HG03575 (cell line): ENCODE measurements around the gene TEAD1.
"Not testable (repeated sequence)": the region's sequence is repeated elsewhere in the genome, so short reads cannot be mapped to it uniquely, and the experiment has no call there.

Experiments
- ATAC-seq: cut with Tn5 transposase; IDR thresholded peaks from one replicate; pipeline ENCODE4 v1.9.1; 2021; ENCODE audit not compliant: unreplicated experiment, insufficient number of reproducible peaks, low FRiP score; ENCODE audit errors: extremely low read depth

Gene TEAD1

DNA sequence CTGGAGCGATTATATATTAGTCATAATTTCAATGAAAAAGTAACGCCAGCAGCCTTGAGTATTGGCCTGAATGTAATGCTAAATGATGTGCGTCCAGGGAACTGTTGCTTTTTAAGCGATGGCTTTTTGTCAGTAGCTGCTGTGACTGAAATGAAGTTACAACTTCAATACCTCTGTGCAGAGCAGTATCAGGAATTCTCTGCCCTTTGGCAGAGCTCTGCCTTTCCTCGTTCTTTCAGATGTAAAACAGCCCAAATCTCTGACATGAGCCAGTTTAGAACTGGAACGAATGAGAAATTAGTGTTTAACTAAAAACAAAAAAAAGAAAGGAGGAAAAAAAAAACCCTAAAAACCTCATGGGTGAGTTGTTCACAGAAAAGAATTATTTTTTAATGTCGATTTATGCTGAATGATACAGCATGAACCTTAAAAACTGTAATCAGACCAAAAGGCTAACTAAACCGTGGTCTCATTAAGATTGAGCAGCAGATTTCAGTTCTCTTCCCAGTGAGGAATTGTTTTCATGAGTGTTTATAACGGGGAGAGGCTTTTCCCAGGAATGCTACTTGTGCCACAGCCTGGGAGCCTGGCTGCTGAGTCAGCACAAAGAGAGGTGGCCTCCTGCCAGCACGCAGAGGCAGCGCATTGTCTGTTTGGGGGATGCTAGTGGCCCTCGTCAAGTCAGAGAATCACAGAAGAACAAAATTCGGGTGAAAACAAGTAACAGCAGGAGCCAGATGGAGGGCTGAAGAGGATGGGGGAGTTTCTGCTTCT, 188.7 kb downstream of the TEAD1 start:
- no peak for ATAC-seq

DNA sequence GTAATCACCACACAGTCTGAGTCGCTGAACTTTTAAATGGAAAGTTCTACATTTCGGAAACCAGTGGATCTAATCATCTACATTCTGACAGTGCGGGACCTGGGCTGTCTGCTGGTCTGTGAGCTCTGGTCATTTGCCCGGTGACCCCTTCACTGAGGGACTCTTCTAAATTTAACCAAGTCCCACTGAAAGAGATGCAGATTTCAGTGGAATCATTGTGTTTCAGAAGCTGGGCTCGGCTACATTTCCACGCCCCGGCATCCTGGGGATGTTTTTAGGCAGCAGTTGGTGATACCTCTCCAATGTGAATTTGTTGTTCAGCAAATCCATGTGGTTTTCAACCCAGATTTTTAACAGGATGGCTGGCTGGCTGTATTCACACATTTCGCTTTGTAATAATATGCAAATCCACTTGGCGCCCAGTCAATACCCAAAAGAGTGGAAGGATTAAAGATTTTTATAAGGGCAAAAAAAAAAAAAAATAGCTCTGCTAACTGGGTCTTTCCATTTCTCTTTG, 189.4 kb downstream of the TEAD1 start:
- no peak for ATAC-seq

DNA sequence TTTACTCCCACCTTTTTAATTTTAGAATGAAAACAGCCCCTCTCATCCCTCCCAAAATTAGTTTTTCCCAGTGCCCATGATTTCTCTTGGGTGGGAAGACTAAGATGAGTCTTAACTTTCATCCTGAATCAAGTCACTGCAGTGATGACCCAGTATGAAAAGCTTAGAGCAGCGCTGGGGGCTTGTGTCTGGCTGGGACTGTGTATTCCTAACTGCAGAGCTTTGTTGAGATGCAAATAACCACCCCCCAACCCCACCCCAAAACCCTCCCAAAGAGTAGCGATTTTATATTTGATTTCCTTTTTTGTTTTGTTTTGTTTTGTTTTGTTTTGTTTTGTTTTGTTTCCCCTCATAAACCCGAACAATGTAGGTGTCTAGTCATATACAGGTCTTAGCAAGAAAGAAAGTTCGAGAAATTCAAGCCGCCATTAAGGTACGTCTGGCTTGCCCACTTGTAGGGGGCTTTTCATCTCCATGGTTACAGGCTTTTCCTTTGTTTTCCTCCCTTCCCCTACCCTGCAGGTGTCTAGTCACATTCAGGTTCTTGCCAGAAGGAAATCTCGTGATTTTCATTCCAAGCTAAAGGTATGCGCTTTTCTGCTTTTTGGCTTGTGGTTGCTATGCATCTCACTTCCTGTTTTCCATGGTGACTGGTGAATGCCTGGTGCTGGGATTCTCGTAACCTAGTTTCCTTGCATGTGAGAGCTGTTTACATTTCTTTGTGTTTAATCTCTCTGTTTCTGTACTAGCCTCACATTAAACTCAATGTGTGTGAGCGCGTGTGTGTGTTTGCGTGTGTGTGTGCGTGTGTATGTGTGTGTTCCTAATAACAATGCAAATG, 190.3 kb downstream of the TEAD1 start:
- no peak for ATAC-seq

DNA sequence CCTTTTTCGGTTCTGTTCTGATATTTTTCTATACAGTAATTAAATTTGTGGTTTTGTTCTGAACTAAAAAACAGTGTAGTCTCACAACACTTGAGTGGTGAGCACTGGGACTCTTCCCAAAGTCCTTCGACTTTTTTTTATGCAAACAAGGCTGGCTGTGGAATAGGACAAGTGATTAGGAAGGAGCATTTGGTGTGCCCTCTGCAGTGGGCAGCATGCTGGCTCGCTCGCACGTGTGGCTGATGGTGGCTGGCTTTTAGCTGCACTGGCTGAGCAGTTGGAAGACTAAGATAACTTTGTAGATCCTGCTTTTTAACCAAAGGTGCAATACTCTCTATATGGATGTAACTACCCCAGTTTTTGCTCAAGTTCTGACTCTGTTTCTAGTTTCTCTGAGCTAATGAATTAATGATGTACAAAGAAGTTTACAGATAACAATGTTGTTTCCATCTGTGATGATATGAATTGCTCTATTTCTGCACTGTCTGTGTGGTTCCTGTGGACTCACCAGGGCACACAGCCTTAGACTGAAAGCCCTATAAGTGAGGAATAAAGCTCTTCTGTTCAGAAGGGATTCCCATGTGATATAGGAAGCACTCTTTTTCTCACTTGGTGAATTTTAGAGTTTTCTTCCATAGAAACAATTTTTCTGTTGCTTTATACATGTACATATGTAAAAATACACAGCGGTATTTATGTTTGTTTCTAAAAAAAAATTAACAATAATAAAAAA, 191.8 kb downstream of the TEAD1 start:
- no peak for ATAC-seq

DNA sequence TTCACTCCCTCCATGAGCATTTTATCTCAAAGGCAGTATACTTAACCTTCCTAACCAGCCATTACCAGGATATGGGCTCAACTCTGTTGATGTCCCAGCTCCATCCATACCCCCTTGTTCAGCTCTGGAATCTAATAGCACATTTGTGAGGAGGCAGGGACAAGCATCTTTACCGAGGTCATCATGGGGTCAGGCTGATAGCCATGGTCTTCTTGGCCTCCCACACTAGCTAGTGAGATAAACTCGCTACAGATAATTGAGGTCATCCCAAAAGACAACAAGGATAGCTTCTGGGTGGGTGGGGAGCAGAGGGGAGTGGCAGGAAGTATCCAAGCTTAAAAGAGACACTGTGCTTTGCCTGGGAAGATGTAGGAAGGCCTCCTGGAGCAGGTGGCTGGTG, 193.3 kb downstream of the TEAD1 start:
- no peak for ATAC-seq

DNA sequence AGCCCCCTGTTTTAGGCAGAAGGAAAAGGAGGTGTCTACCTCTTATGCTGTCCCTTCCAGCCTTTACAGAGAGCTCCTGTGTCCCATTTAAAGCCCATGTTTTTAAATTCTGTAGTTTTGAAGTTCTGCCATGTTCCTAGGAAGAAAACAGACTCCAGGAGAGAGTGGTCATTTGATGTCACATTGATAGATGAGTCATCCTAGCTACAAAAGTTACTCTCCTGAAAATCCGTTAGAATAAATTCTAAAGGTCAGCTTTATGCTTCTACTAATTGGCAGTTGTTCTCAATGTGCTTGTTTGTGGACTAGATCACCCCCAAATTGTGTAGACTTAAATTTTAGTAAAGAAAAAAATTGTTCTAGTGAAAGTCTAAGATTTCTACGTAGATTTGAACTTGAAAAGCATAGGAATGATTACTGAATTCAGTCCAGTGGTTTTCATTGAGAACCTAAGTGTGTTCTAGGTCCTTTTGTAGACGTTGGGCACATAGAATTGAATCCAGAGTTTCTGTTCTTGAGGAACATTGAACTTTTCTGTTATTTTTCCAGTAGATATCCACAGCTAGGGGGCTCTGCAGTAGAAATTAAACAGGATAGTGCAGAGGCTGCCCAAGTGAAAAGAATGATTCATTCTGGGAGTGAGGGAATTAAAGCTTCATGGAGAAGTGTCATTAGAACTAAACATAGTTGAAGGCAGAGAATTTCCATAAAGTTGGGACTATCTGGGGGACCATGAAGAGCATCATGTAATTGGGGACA, 194.3 kb downstream of the TEAD1 start:
- ATAC-seq: no peak

DNA sequence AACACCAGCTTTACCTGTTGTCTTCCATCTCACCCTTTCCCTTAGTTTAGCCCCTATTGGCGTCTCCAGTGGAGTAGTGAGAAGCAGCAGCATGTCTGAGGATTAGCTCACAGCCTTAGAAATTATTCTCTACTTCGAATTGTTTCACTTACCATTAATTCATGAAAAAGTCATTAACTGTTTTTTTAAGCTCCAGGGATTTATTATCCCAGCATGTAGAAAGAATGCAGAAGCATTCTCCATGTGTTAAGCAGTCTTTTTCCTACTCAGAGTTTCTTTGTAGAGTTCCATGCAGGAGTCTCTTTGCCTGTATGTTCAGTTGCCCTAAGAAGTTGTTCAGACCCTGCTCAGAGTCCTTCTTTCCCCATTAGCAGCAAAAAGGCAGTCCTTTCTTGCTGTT, 197.0 kb downstream of the TEAD1 start:
- ATAC-seq: no peak

DNA sequence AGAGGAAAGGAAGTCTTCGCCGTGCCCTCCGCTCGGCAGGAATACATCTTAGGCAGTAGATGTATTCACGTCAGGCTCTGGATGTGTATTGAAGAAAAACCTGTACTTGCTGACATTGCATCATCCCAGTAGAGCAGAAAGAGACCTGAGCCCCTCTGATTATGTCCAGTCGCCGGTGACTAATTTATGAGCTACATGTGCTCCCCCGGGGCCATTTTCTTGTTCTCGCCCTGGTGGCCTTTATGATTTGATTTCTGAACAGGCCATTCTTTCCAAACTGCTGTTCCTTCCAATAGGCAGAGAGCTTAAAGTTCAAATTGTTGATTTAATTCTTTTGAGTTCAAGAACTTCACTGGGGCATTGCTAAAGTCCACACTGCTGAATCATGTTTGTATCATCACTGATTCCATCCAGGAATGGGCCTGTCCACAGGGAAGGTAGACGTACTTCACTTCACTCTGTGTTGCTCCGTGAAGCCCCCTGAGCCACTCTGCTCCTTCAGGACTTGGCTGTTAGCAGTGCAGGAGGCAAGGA, 197.6 kb downstream of the TEAD1 start:
- ATAC-seq: no peak

DNA sequence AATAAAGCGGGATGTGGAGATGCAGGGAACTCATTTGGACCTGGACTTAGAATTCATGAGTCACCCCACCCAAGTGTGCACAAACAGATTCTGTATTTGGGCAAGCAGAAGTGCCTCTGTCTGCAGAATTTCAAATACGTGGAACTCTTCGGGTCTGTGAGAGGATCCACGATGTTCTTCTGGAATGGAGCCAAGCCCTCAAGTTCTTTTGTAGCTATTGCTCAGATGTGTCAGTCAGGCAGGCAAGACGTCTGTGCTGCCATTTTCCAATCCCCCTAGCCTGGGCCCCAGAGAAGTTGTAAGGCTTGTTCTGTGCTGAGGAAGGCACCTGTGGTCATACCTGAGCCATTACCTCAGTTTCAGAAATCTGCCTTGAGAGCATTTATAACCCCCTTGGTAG, 202.1 kb downstream of the TEAD1 start:
- ATAC-seq: no peak

DNA sequence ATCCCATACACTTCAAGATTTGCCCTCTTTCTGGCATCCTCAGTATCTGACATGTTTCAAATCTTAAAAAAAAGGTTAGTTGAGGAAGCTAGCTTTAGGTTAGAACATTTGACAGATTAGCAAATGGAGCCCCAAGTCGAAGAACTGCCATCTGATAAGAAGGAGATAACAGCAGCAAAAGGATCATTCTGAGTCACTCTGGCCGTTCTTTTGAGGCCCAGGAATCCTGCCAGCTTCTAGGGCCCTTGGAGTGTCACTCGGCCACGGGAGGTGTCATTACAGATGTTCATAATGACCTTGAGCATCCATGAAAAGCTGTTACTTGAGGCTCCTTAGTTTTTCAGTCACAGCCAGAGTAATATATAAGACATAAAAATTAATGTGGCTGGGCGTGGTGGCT, 202.8 kb downstream of the TEAD1 start:
- ATAC-seq: no peak

DNA sequence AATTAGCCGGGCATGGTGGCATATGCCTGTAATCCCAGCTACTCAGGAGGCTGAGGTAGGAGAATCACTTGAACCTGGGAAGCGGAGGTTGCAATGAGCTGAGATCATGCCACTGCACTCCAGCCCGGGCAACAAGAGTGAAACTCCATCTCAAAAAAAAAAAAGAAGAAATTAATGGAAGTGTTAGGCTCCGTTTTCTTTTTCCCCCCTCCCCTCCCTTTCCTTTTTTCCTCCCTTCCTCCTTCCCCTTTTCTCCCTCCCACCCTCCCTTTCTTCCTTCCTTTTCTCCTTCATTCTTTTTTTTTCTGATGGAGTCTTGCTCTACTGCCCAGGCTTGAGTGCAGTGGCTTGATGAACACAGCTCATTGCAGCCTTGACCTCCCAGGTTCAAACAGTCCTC, 203.3 kb downstream of the TEAD1 start:
- ATAC-seq: not testable (repeated sequence)

DNA sequence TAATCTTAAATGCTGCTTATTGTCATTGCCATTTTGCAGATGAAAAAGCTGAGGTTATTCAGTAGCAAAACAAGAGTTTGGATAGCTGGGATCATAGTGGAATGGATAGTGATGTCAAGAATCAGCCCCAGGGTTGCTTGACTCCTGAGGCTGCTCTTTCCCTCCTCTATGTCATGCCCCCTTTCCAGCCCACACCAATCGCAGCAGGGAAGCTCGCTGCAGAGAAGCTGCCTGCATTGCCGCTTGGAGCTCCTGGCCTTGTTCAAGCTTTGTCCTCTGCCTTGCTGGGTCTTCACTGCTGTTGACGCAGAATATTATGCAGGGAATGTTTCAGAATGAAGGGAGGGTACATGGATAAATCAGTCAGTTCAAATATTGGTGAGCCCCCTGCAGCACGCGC, 206.1 kb downstream of the TEAD1 start:
- no peak for ATAC-seq

DNA sequence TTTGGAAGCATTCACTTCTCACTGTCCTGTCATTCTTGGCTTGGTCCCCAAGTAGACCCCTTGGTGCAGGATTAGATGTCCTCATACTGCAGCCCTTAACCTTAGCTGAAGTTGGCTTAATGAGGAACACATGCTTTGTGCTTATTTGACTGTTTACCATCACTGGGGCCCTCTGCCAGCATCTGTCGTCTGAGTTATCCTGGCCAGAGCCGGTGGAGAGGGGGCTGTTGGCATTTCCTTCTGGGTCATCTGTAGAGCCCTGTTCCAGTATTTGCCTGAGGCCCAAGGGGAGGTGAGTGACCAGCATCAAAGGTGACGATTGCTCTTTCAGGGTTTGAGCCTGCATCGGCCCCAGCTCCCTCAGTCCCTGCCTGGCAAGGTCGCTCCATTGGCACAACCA, 208.4 kb downstream of the TEAD1 start:
- no peak for ATAC-seq

DNA sequence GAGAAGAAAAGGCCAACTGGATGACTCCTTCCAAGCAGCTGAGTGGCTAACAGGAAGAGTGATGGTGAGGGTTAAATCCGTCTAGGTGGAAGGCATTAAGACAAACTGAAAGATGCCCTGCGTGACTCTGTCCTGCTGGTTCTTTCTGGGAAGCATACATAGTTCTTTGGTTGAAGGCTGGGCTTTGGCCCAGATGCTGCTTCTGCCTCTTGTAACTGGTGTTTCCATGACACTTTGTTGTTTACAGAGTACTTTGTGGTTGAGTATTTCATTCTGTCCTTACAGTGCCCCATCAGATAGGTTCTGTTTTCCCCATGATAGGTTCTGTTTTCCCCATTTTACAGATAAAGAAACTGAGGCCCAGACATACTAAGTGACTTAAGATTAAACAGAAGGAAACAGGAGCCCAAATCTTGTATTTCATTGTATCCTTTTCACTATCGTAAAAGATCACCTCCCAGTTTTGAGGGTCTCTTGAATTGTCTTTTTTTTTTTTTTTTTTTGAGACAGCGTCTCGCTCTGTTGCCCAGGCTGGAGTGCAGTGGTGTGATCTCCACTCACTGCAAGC, 210.6 kb downstream of the TEAD1 start:
- ATAC-seq: no peak

DNA sequence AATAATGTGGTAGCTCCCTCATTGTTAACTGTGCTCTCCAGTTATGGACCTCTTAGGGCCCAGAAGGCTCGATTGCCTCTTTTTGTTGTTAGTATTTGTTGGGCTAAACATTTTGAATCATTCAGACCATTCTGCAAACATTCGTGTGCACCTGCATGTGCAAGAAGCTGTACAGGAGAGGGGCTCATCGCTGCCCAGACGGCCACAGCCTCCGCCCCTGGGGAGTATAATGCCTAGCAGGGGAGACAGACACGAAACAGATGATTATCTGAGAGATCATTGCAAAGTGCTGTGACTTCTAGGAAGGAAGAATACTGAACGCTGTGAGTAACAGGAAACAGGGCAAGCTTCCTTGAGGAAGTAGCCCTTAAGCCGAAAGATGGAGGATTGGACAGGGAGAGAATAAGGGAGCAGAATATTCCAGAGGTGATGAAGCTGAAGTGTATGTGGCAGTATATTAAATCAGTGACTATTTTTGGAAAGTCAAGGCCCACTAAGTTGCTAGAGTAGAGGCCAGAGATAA, 211.6 kb downstream of the TEAD1 start:
- ATAC-seq: no peak

DNA sequence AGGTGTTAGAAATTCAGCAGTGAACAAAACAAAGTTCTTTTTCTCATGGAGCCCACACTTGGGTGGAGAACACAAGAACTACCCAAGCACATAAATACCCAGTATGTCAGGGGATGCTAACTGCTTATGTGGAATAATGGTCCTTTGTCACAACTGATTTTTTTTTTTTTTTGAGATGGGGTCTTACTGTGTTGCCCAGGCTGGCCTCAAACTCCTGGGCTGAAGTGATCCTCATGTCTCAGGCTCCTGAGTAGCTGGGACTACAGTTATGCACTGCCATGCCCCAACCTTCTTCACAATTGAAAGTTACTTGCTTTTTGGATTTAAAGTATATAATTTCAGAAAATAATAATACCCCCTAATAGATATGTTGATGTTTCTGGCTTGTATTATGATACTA, 212.3 kb downstream of the TEAD1 start:
- ATAC-seq: no peak

DNA sequence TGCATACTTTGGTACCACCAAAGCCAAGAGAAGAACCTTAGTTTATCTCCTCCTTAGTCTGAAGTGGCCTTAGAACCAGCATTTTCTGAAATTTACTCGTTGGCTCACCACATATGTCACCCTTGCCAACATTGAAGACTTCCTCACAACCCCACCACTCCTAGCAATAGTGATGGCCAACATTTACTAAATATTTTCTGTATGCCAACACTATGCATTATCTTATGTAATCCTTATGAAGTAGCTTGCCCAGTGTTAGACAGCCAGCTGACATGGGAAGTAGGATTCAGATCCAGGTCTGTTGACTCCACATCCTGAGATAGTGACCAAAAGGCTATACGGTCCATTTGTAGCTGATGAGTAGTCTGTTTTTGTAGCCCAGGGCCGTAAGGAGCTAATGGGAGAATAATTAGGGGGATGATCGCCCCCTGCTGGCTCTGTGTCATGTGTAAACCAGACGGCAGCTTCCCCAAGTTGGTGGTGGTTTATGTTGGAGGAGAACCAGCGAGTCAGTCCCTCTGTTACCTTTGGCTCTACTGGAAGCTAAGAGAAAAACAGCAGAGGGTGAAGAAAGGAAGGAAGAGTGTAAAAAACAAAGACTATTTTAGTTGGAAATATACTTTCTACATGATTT, 214.4 kb downstream of the TEAD1 start:
- ATAC-seq: no peak

DNA sequence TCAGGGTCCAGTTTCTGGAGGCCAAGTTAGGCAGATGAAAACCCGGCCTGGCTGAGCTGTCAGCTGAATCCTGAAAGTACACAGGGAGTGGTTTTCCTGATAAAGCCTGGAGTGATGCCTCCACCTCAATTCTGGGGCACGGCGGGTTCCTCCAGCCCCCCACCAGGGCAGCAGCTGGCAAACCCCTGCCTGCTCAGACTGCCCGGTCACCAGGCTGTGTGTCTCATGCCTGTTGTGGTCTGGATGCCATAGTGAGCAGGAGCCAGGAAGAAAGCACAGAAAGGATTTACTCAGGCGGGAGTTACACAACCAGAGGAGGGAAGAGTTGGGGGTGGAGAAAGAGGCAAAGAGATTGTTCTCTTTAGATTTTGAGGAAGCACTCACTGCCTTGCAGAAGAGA, 215.0 kb downstream of the TEAD1 start:
- no peak for ATAC-seq
